B cell (primary cell): ENCODE data around the gene ETV2. TPM values are rescaled to one million over a fixed set of nuclear protein-coding genes. Genes with fewer than 3 reads are reported as not detected.

ENCODE experiments used
- ATAC-seq: fragments of 200-7000 bp; cut with Tn5 transposase; one replicate; pipeline ENCODE4 v1.10.0; 2021; ENCODE audit warnings: low read depth, mild to moderate bottlenecking, moderate number of reproducible peaks, moderate library complexity
- CTCF ChIA-PET: fragments of 350-600 bp; sonication (Branson Sonifier 250); formaldehyde crosslinking; loops from one replicate; lab custom pipeline; 2021; ENCODE audit warnings: antibody characterized with exemption, inconsistent platforms; lab: Charles Lee
- POLR2A ChIA-PET: fragments of 350-600 bp; sonication (Branson Sonifier 250); formaldehyde crosslinking; loops from one replicate; lab custom pipeline; 2021; ENCODE audit warnings: antibody characterized with exemption; lab: Charles Lee
- DNase-seq: peaks from one replicate; pipeline ENCODE4 v3.0.0; 2013
- H2AFZ ChIP-seq: 2 replicates; pipeline ENCODE4 v1.6.1; 2012; ENCODE audit warnings: mild to moderate bottlenecking, low read depth, low read length; ENCODE audit not compliant: insufficient read depth, poor library complexity, severe bottlenecking
- H3K27ac ChIP-seq, 2 donors: 1 replicate in 1 of 2; 2 replicates in 1 of 2; pipeline ENCODE4 v1.5.1; 2012 to 2013; ENCODE audit warnings: low read length in 2 of 2, mild to moderate bottlenecking in 2 of 2, moderate library complexity in 1 of 2
- H3K27me3 ChIP-seq, 4 experiments: fragments of 200-600 bp in 1 of 4; sonication (generic) in 1 of 4; replicated peaks in 1 of 4; 1 replicate in 2 of 4; 2 replicates in 2 of 4; pipeline versions ENCODE4 v1.6.1 to v1.7.0; 2013 to 2016; ENCODE audit warnings: low read length in 3 of 4, mild to moderate bottlenecking in 2 of 4, mixed read lengths in 1 of 4, moderate library complexity in 1 of 4; ENCODE audit not compliant: insufficient read depth in 4 of 4, control insufficient read depth in 3 of 4; ENCODE audit errors: control extremely low read depth in 1 of 4
- H3K36me3 ChIP-seq, 2 experiments: replicated peaks in 1 of 2; 1 replicate in 1 of 2; 2 replicates in 1 of 2; pipeline versions ENCODE4 v1.6.1 to v1.7.1; 2013; ENCODE audit warnings: low read length in 1 of 2; ENCODE audit not compliant: insufficient read depth in 2 of 2, control insufficient read depth in 1 of 2; ENCODE audit errors: control extremely low read depth in 1 of 2, extremely low read depth in 1 of 2
- H3K4me1 ChIP-seq, 2 donors: fragments of 200-600 bp in 1 of 2; sonication (generic) in 1 of 2; 1 replicate in 1 of 2; 2 replicates in 1 of 2; pipeline versions ENCODE4 v1.5.1 to v1.6.1; 2013 to 2017; ENCODE audit warnings: low read length in 2 of 2; ENCODE audit not compliant: control insufficient read depth in 2 of 2, insufficient read depth in 2 of 2
- H3K4me2 ChIP-seq: replicated peaks from 2 replicates; pipeline ENCODE3; 2012; ENCODE audit warnings: mild to moderate bottlenecking, low read depth, low read length; ENCODE audit not compliant: poor library complexity, severe bottlenecking
- H3K4me3 ChIP-seq, 5 experiments: fragments of 200-600 bp in 1 of 5; sonication (generic) in 1 of 5; 1 replicate in 3 of 5; 2 replicates in 2 of 5; pipeline versions ENCODE4 v1.5.1 to v1.7.0; 2011 to 2016; ENCODE audit warnings: low read length in 4 of 5, mild to moderate bottlenecking in 4 of 5, low read depth in 2 of 5, control low read depth in 1 of 5, moderate library complexity in 1 of 5; ENCODE audit not compliant: insufficient read depth in 1 of 5; ENCODE audit errors: control extremely low read depth in 1 of 5, extremely low read depth in 1 of 5
- H3K79me2 ChIP-seq: fragments of 200-600 bp; sonication (generic); one replicate; pipeline ENCODE4 v1.6.0; 2016; ENCODE audit warnings: low read length; ENCODE audit not compliant: control insufficient read depth, insufficient read depth
- H3K9ac ChIP-seq: fragments of 200-600 bp; sonication (generic); 2 replicates; pipeline ENCODE4 v1.6.1; 2017; ENCODE audit warnings: mild to moderate bottlenecking, low read length, moderate library complexity
- H3K9me3 ChIP-seq, 3 donors: one replicate each; pipeline versions ENCODE4 v1.6.1 to v1.7.1; 2013; ENCODE audit warnings: low read length in 2 of 3; ENCODE audit not compliant: control insufficient read depth in 2 of 3, insufficient read depth in 1 of 3; ENCODE audit errors: control extremely low read depth in 1 of 3
- H4K20me1 ChIP-seq: 2 replicates; pipeline ENCODE4 v1.6.0; 2012; ENCODE audit warnings: mild to moderate bottlenecking, low read length; ENCODE audit not compliant: insufficient read depth, control insufficient read depth, poor library complexity, severe bottlenecking
- H3K27ac Mint-ChIP-seq: one replicate; pipeline ENCODE4 v1.8.0; 2021; ENCODE audit warnings: mixed read lengths
- H3K27me3 Mint-ChIP-seq: one replicate; pipeline ENCODE4 v1.8.0; 2021; ENCODE audit warnings: mixed read lengths
- H3K4me1 Mint-ChIP-seq: one replicate; pipeline ENCODE4 v1.8.0; 2021; ENCODE audit warnings: mixed read lengths
- H3K4me3 Mint-ChIP-seq: one replicate; pipeline ENCODE4 v1.8.0; 2021; ENCODE audit warnings: mixed read lengths
- H3K9me3 Mint-ChIP-seq: one replicate; pipeline ENCODE4 v1.8.0; 2022; ENCODE audit warnings: mixed read lengths; ENCODE audit not compliant: insufficient read depth
- CTCF ChIP-seq: fragments of 200-600 bp; IDR thresholded peaks from one replicate; pipeline ENCODE4 v1.8.0; 2022; ENCODE audit warnings: antibody characterized with exemption, mild to moderate bottlenecking
- EZH2 ChIP-seq: IDR thresholded peaks from 2 replicates; pipeline ENCODE4 v1.6.1; 2012; ENCODE audit warnings: borderline replicate concordance, low read depth, mild to moderate bottlenecking, moderate library complexity, low read length; ENCODE audit not compliant: insufficient read depth, poor library complexity, severe bottlenecking
- WGBS: methylation state at CpG from one replicate; pipeline ENCODE4 v1.1.5; 2013; ENCODE audit warnings: missing lambda C conversion rate; ENCODE audit not compliant: insufficient coverage; 5-methylcytosine and 5-hydroxymethylcytosine counted together
- intact Hi-C: fragments of 100-400 bp; cut with micrococcal nuclease; formaldehyde crosslinking; loops from one replicate; pipeline ENCODE4 v1.10.0; 2022
- polyA plus RNA-seq: library from polyadenylated mRNA; depleted of rRNA; stranded (reverse); fragments of >200 nt; gene quantifications from 2 replicates; pipeline ENCODE4 v1.2.3, GENCODE V29; 2012
- total RNA-seq, 2 donors: library from RNA; stranded (reverse); fragments of 120-200 nt in 1 of 2; gene quantifications; 1 replicate in 1 of 2; 2 replicates in 1 of 2; pipeline versions ENCODE4 v1.2.3 to v1.2.4, GENCODE V29; 2013 to 2022

ETV2 gene
- total and polyA plus RNA-seq, 2 donors (not counting 1 experiment from before 2014, with no cell fraction given) = 0.42 to 0.49 TPM

DNA sequence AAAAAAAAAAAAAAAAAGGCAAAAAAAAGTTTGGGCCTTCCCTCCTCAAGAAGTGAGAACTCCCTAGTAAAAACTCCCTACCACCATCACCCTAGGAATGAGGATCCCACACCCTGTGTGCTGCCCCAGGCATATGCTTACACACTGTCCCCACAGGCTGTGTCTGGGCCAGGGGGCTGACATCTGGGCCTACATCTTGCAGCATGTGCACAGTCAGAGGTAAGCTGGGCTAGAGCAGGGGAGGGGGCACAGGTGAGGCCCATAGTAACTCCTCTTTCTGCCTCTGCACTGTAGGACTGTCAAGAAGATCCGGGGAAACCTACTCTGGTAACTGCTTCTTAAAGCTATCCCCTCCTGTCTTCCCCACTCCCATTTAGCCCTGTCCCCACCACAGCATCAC, 28.0 kb upstream of the ETV2 start:
- intact Hi-C loops = no loop called here
- peaks cover 0 to 9% (median 2%) of the 10 kb centered on the region in 3 donors for H3K9me3 ChIP-seq
- ATAC-seq (no peak), DNase-seq (no peak)
- H3K27ac ChIP-seq = peak overlapping the region in 1 of 2 donors; percentile 9
- no peaks in the 10 kb centered on the region for H3K27me3 ChIP-seq
- H4K20me1 ChIP-seq = no peaks in the 10 kb centered on the region
- ChIA-PET CTCF (no interaction called here), POLR2A (interaction anchor here (0.6 to 1.3 kb wide), 4 partner anchors 12 to 65 kb away, joined by 3 to 12 read pairs (median 6); partner anchors contain the start of gene COX6B1)
- H3K4me1 ChIP-seq = peaks cover 35 to 47% of the 10 kb centered on the region in 2 donors
- Mint-ChIP-seq H3K4me3 (peak overlapping the region; percentile 92), H3K9me3 (no peaks in the 10 kb centered on the region), H3K4me1 (peaks cover 37% of the 10 kb centered on the region), H3K27me3 (no peaks in the 10 kb centered on the region), H3K27ac (peak overlapping the region; percentile 41)
- H2AFZ ChIP-seq = no peak overlapping the region
- no peak overlapping the region for H3K9ac ChIP-seq
- no peak overlapping the region for H3K4me3 ChIP-seq
- peak overlapping the region; percentile 93 for H3K4me2 ChIP-seq
- H3K36me3 ChIP-seq = peaks cover 0 to 18% of the 10 kb centered on the region in 2 experiments
- WGBS = 88% methylated on average over 1 of the region's 1 CpG
- peaks cover 11% of the 10 kb centered on the region for H3K79me2 ChIP-seq
- TF ChIP-seq EZH2 (no peak), CTCF (no peak)

GRCh38 chr19:35615036-35615435, 26.5 kb upstream of the ETV2 start:
- Mint-ChIP-seq H3K4me1 (peaks cover 26% of the 10 kb centered on the region), H3K4me3 (no peak overlapping the region), H3K27ac (no peak overlapping the region), H3K27me3 (no peaks in the 10 kb centered on the region), H3K9me3 (no peaks in the 10 kb centered on the region)
- POLR2A ChIA-PET = no interaction called here
- Histone ChIP-seq H3K36me3 (peaks cover 0 to 18% of the 10 kb centered on the region in 2 experiments), H4K20me1 (no peaks in the 10 kb centered on the region), H3K9me3 (no peaks in the 10 kb centered on the region), H3K4me2 (no peak overlapping the region), H3K9ac (no peak overlapping the region), H3K27me3 (no peaks in the 10 kb centered on the region), H3K79me2 (peaks cover 11% of the 10 kb centered on the region), H3K27ac (no peak overlapping the region), H3K4me3 (no peak overlapping the region), H2AFZ (no peak overlapping the region), H3K4me1 (peaks cover 23 to 32% of the 10 kb centered on the region in 2 donors)
- WGBS = 99% methylated on average over 17 of the region's 17 CpGs
- intact Hi-C loops = no loop called here
- TF ChIP-seq CTCF = no peak
- TF ChIP-seq EZH2 = no peak
- DNase-seq = no peak
- ATAC-seq = no peak
- CTCF ChIA-PET = no interaction called here
